Activated CD4-positive, alpha-beta T cell treated with anti-CD3 and anti-CD28 coated beads for 1 hour (primary cell): ENCODE data around the gene PNPLA7.
A peak's percentile ranks its signal among the peaks of the same experiment; 100 is the strongest.
"Not testable (repeated sequence)": the region's sequence is repeated elsewhere in the genome, so short reads cannot be mapped to it uniquely, and the experiment has no call there.

ENCODE experiments used
- DNase-seq: peaks from one replicate; pipeline ENCODE4 v3.0.0-alpha.2; 2020

The PNPLA7 gene

DNA sequence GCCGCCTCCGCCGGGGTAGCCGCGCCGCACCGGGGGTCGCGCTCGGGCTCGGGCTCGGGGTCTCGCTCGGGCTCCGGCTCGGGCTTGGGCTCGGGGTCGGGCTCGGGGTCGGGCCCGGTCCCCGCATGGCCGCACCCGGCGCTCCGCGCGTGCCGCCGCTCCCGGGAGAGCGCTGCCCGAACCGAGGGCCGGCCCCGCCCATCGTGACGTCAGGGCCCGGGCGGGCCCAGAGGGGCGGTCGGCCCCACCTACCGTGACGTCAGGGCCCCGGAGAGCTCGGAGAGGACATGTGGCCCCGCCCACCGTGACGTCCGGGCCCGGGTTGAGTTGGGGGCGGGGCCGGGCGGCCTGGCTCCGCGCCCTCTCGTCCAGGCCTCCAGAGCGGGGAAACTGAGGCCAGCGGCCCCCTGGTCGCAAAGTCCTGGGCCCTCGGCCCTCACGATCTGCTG is 91.0 kb downstream of the PNPLA7 start, which contains the start of gene NSMF:
Gene NSMF, minus strand, starts transcription at position 183 of the 449 bp plus-strand sequence. CDS start 232 bp downstream, outside the sequence.
- DNase-seq, result peak; percentile 93

DNA sequence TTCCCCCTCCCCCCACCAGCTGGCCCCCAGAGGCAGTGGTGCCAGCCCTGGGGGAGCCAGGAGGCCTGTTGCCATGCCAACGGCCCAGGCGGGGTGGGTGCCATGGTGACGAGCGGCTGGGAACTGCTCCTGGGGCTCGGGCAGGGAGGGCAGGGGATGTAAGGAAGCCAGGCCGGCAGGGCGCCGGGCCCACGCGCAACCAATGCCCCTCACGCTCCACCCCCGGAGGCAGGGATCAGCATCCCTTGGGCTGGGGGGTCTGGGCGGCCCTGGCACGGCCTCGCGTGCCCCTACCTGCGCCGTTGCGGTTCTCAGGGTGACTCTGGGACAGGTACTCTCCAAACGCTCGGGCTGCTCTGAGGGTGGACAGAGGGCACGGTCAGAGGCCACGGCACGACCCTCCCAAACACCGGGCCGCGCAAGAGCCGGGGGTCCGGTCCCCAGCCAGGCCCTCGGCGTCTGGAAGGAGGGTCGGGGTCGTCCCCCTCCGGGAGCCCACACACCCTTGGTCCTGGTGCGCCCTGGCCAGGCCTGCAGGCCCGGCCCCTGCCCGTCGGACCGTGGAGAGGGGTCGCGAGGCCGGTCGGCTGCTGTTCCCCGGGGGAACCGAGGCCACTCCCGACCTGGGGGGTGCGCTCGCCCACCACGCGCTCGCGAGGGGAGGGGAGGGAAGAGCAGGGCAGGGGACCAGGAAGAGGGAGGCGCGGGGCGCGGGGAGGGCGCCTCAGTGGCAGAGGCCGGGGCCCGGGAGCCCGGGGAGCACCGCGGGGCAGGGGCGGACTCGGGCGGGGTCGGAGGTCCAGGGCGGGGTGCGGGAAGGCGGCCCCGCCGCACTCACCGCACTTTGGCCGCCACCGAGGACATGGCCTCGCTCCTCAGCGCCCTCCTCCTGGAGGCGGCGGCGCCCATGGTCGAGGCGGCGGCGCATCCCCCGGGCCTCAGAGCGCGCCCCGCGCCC is 91.7 kb downstream of the PNPLA7 start:
- DNase-seq, result no peak

DNA sequence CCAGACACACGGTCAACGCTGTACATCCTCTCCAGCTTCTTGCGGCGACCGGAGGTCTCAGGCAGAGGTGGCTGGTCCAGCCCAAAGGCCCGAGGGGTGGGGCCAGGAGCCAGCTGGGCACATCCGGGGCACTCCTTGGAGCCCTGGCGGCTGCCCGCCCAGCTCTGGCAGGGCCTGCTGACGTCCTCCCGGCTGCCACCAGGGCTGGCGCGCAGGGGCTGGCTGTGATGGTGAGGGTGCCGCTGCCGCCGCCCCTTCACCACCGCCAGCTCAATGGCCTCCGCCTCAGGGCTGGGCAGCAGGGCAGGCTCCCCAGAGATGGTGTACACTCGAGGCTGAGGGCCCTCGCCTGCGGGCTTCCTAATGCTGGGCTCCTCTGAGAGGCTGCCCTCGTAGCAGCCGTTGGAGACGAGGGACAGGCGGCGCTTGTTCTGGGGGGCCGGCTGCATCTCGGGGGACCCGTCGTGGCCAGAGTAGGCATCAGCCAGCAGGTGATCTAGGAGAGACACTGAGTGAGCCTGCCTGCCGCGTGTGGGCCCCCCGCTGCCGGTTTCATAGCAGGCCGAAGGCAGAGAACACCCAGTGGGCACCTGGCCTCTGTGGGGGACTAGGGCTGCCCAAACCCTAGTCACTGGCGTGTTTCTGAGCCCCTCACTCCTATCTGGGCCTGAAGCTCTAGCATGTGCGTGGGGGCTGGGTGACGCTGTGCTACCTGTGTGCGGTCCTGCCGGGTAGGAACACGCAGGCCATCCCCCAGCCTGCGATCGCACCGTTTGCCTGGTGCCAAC is 92.6 kb downstream of the PNPLA7 start:
- DNase-seq, result no peak

DNA sequence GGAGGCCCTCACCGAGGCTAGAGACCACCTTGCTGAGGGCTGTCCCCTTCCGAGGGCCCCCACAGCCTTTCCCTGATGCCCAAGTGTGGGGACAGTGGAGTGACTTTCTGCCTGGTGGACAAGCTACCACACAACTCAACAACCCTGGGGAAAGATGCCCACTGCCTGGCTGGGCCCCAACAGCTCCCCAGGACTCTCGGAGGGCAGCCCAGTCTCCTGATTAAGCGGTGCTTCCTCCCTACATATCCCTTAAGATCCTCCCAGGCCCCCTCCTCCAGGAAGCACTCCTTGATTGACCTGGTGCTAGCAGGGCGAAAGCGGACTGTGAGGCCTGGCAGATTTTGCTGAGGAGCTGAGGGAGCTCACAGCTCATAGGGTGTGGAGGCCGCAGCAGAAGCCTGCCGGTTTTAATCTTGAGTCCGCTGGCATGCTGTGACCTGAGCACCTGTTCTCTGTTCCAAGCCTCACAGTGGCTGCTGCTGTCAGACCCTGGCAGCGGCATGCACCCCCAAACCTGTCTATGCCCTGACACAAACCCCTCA is 93.3 kb downstream of the PNPLA7 start:
- no peak for DNase-seq

DNA sequence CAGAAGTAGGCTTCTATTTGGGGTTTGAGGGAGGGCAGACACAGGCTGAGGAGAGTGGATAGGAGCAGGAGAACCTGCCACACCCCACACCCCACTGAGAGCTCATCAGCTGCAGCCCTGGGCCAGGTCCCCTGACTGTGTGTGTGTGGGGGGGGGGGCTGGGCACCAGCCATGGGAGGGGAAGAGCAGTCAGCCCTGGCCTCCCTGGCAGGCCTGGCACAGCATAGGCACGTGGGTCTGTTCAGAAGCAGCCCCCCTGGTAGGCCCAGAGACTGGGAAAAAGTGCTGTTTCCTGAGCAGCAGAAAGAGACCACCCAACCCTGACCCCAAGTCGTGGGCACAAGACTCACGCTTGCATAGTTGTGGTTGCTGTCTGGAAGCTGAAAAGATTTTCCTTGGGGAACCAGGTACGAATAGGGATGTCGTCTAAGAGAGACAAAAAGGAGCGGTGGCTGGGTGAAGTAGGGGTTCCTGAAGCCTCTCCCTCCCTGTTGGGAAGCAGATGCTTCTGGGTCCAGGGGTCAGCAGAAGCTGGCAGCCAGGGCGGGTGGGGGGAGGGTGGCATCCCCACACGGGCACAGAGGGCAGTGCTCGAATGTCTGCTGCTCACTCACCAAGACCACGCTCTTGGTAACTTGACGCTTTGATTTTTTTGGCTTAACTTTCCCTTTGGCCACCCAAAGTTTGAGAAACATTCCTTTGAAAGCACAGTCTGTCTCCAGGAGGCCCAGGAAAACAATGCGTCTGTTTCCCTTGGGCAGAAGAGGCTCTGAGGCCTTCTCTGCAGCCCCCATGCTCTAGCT is 93.9 kb downstream of the PNPLA7 start:
- no peak for DNase-seq

DNA sequence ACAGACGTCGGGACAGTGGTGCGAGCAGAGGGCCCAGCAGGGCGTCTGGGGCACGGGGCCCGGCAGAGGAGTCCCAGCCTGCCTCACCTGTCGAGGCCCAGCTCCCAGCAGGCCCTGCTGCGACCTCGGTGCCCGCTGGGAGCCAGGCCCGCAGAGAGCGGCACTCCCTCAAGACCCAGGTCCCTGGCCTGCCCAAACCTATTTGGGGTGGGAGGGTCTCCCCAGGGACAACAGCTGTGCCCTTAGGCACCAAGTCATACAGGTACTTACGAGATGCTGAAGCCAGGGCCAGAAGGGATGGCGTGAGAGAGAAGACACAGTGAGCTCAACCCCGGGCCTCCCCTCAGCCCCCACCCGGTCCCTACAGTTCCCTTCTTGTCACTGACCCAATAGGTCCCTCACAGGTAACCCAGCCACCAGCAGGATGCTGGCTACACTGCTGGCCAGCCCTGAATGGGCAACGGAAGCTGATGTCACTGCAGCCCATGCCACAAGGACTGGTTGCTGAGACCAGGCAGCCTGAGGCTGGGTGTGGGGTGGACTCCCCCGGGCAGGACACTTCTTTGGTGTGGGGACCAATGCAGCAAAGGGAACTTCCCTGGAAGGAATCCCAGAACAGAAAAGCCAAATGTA is 94.7 kb downstream of the PNPLA7 start:
- no peak for DNase-seq

- no peak for DNase-seq
Measured at GRCh38 chr9:137454597-137455358, 95.4 kb downstream of the PNPLA7 start.

DNA sequence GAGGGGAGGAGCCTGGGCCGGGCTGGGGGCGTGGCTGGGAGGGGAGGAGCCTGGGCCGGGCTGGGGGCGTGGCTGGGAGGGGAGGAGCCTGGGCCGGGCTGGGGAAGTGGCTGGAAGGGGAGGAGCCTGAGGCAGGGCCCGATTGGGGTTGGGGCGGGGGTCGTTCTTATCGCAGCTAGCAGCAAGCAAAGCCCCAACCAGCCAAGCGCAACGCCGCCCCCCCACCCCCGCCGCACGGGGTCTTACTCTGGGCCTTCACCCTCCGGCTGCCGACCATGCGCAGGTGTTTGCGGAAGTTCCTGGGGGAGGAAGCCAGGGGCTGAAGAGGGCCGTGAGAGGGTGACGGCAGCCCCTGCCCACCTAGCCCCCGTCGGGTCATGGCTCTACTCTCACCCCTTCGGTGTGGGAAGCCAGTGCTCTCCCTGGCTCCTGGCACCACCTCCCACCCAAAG is 96.0 kb downstream of the PNPLA7 start:
- DNase-seq, result peak; percentile 43

- DNase-seq, result peak; percentile 58
Measured at GRCh38 chr9:137453643-137454081, 96.5 kb downstream of the PNPLA7 start.

- no peak for DNase-seq
Measured at GRCh38 chr9:137452761-137453642, 97.2 kb downstream of the PNPLA7 start.

DNA sequence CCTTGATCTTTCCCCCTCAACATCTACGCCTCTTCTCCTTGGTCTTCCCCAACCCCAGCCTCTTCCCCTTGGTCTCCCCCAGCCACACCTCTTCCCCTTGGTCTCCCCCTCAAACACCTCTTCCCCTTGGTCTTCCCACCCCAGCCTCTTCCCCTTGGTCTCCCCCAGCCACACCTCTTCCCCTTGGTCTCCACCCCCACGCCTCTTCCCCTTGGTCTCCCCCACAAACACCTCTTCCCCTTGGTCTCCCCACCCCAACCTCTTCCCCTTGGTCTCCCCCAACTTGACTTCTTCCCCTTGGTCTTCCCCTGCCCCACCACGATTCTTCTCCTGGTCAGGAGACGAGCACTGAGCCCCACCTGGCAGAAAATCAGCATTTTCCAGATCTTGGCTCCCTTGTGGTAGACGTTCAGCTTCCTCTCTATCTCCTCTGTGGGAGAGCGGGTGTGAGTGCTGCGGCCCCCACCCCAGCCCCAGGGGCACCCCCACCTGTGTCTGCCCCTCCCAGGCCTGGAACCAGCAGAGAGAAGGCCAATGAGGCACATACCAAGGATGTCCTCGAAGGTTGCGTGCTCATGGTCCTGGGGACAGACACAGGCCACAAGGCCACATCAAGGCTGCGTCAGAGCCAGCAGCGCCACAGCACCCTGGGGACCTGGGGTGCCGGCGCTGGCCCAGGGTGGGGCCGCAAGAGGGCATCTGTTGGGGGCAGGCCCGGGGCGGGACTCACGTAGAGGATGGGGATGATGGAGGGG is 98.0 kb downstream of the PNPLA7 start:
- no peak for DNase-seq

- DNase-seq, result not testable (repeated sequence)
Measured at GRCh38 chr9:137451264-137452005, 98.8 kb downstream of the PNPLA7 start.

GRCh38 chr9:137450539-137451222 is 99.5 kb downstream of the PNPLA7 start:
- DNase-seq, result not testable (repeated sequence)

- no peak for DNase-seq
Measured at GRCh38 chr9:137449931-137450538, 100.2 kb downstream of the PNPLA7 start.

DNA sequence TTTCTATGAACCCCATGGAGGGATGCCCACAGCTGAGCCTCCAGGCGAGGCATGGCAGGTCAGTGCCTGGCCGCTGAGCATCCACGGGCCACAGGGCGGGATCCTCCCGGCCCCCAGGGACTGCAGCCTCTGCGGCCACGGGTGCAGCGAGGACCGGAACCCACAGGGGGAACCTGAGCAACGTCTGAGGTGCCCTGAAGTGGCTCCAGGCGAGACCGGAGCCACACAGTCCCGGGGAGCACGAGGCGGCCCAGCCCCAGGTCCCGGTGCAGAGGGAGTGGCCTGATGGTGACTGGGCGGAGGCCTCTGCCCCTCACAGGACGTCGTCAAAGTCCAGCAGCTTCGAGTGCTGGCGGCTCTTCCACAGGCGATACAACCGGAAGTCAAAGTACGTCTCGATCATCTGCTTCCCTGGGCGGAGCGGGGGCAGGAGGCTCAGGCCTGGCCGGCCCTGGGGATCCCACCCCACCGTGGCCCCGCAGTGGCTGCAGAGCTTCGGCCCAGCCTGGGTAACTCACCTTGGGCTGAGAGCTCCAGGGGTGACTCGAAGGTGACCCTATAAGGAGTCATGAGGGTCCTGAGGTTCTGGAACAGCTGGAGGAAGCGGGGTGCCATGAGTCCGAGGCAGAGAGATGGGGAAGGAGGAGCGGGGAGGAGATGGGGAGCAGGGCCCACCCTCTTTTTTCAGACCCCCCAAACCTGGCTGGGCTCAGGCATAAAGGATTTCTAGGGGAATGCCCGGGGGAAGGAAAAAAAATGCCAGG is 100.9 kb downstream of the PNPLA7 start:
- no peak for DNase-seq

- DNase-seq, result no peak
Measured at GRCh38 chr9:137448602-137448962, 101.6 kb downstream of the PNPLA7 start.
